Measurements from ENCODE around the gene MYLK4. TPM values are rescaled to one million over a fixed set of nuclear protein-coding genes. Genes with fewer than 3 reads are reported as not detected.

Gene MYLK4
- total RNA-seq, 2 donors from 2014 or later, result 1.0 to 3.6 TPM

DNA sequence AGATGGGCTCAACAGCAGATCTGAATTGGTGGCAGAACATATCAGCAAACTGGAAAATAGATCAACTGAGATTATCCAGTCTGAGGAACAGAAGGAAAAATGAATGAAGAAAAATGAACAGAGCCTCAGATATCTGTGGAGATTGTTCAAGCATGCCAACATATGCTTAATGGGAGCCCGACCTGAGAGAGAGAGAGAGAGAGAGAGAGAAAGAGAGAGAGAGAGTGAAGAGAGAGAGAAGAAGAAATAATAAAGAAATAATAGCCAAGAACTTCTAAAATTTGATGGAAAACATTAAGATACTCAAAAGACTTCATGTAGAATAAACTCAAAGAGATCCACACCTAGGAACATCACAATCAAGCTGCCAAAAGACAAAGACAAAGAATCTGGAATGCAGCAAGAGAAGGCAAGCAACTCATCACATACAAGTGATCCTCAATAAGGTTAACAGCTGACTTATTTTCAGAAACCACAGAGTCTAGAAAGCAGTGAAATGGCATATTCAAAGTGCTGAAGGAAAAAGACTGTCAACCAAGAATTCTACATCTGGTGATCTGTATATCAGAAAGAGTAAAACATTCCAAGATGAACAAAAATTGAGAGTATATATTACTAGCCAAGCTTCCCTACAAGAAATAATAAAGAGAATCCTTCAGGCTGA, 97.2 kb downstream of the MYLK4 start:
- H3K27ac ChIP-seq, result no peak overlapping the region

DNA sequence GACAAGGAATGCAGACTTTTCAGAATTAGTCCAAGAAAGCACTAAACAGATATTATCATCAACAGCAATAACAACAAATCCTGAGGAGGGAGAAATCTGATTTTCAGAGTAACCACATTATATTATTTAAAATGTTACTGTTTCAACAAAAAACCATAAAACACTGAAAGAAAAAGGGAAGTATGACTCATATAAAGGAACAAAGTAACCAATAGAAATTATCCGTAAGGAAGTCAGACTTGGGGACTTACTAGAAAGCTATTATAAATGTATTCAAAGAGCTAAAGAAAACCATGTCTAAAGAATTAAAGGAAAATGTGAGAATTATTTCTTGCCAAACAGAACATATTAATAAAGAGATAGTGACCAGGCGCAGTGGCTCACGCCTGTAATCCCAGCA, 98.1 kb downstream of the MYLK4 start:
- no peak overlapping the region for H3K4me3 ChIP-seq
- H3K9me3 ChIP-seq, result peaks cover 0 to 5% of the 10 kb centered on the region in 2 donors
- no peaks in the 10 kb centered on the region for H3K36me3 ChIP-seq
- no peak for DNase-seq (ENCODE audit: low spot score)
- H3K27me3 ChIP-seq, result no peaks in the 10 kb centered on the region
- no peak overlapping the region for H3K27ac ChIP-seq
- TF ChIP-seq, protein P1, sequence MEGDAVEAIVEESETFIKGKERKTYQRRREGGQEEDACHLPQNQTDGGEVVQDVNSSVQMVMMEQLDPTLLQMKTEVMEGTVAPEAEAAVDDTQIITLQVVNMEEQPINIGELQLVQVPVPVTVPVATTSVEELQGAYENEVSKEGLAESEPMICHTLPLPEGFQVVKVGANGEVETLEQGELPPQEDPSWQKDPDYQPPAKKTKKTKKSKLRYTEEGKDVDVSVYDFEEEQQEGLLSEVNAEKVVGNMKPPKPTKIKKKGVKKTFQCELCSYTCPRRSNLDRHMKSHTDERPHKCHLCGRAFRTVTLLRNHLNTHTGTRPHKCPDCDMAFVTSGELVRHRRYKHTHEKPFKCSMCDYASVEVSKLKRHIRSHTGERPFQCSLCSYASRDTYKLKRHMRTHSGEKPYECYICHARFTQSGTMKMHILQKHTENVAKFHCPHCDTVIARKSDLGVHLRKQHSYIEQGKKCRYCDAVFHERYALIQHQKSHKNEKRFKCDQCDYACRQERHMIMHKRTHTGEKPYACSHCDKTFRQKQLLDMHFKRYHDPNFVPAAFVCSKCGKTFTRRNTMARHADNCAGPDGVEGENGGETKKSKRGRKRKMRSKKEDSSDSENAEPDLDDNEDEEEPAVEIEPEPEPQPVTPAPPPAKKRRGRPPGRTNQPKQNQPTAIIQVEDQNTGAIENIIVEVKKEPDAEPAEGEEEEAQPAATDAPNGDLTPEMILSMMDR (IDR thresholded peaks at IDR 0.05), result no peak
- no peaks in the 10 kb centered on the region for H3K4me1 ChIP-seq

More for the DNA sequence above, 97.2 kb downstream of the MYLK4 start:
- no peaks in the 10 kb centered on the region for H3K36me3 ChIP-seq
- H3K4me1 ChIP-seq, result no peaks in the 10 kb centered on the region
- TF ChIP-seq, protein P1 (IDR thresholded peaks at IDR 0.05), result no peak
- no peak for DNase-seq (ENCODE audit: low spot score)
- peaks cover 0 to 5% of the 10 kb centered on the region in 2 donors for H3K9me3 ChIP-seq
- no peaks in the 10 kb centered on the region for H3K27me3 ChIP-seq
- H3K4me3 ChIP-seq, result no peak overlapping the region

DNA sequence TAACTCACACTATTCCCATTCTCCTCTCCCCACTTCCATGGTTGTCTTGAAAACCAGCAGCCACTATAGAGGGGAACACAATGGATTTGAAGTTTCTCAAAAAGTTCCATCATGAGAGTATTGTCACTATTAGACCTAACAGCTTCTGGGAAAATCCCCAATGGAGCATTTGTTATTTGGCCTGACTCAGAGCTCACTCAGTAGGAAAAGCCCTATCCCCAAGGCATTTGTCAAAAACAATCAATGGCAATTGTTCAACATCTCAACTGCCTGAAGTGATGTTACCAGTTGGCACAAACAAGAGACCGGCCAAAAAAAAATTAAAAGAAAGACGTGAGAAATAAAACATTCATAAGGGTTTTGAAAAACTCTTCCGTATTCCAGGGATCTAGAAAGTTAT, 98.8 kb downstream of the MYLK4 start:
- TF ChIP-seq, protein P1 (IDR thresholded peaks at IDR 0.05), result no peak
- DNase-seq (ENCODE audit: low spot score), result no peak
- peaks cover 0 to 5% of the 10 kb centered on the region in 2 donors for H3K9me3 ChIP-seq
- no peaks in the 10 kb centered on the region for H3K4me1 ChIP-seq
- H3K36me3 ChIP-seq, result no peaks in the 10 kb centered on the region
- no peak overlapping the region for H3K4me3 ChIP-seq
- no peaks in the 10 kb centered on the region for H3K27me3 ChIP-seq
- H3K27ac ChIP-seq, result no peak overlapping the region

DNA sequence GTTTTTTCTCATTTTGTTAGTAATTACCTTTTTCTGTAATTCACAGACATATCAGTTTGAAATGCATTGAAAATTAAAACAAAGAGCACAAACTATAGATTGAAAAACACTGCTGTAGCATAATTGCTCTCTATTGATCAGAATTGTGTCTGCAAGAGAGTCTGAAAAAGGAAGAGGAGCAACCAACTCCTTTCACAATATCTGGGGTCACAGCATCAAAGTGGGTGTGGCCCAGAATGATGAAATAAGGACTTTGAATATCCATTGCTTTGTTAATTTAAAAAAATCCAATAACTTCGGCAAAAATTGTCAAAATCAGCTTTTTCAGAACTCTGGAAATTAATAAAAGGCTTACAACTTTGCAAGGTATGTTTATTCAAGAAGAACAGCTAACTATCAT, 99.2 kb downstream of the MYLK4 start:
- Histone ChIP-seq H3K27me3 (no peaks in the 10 kb centered on the region), H3K27ac (no peak overlapping the region), H3K36me3 (no peaks in the 10 kb centered on the region), H3K4me3 (no peak overlapping the region), H3K9me3 (peaks cover 0 to 5% of the 10 kb centered on the region in 2 donors), H3K4me1 (no peaks in the 10 kb centered on the region)
- DNase-seq (ENCODE audit: low spot score), result no peak
- TF ChIP-seq, protein P1 (IDR thresholded peaks at IDR 0.05), result no peak

DNA sequence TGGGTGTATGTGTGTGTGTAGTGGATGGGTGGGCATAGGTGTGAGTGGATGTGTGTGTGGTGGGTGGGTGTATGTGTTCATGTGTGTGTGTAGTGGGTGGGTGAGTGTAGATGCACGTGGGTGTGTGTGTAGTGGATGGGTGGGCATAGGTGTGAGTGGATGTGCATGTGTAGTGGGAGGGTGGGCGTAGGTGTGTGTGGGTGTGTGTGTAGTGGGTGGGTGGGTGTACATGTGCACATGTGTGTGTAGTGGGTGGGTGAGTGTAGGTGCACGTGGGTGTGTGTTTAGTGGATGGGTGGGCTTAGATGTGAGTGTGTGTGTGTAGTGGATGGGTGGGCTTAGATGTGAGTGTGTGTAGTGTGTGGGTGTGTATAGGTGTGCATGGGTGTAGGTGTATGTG, 104.4 kb downstream of the MYLK4 start:
- no peak overlapping the region for H3K4me3 ChIP-seq
- TF ChIP-seq, protein P1 (IDR thresholded peaks at IDR 0.05), result no peak
- no peak for DNase-seq (ENCODE audit: low spot score)
- H3K36me3 ChIP-seq, result no peaks in the 10 kb centered on the region
- H3K27me3 ChIP-seq, result no peaks in the 10 kb centered on the region
- no peaks in the 10 kb centered on the region for H3K9me3 ChIP-seq
- no peak overlapping the region for H3K27ac ChIP-seq
- no peaks in the 10 kb centered on the region for H3K4me1 ChIP-seq
